ENCODE results near the gene ERP44.

The ERP44 gene

DNA sequence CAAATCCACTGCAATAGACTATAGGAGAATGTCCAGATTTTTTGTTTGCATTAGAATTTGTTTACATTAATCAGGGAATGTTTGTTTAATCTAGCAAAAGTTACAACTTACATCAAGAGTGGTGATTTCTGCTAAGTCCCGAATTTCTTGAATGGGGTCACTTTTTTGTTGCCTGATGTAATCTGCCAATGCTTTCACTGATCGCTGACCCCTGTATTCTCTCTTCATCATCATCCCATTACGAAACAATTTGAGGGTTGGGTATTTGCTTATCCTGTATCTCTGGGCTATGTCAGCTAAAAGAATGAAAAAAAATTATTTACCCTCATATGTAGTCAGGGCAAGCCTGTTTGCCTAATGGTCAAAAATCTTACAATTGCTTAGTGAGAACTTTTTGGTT is 76.9 kb downstream of the ERP44 start:
- TF ChIP-seq, protein P1, sequence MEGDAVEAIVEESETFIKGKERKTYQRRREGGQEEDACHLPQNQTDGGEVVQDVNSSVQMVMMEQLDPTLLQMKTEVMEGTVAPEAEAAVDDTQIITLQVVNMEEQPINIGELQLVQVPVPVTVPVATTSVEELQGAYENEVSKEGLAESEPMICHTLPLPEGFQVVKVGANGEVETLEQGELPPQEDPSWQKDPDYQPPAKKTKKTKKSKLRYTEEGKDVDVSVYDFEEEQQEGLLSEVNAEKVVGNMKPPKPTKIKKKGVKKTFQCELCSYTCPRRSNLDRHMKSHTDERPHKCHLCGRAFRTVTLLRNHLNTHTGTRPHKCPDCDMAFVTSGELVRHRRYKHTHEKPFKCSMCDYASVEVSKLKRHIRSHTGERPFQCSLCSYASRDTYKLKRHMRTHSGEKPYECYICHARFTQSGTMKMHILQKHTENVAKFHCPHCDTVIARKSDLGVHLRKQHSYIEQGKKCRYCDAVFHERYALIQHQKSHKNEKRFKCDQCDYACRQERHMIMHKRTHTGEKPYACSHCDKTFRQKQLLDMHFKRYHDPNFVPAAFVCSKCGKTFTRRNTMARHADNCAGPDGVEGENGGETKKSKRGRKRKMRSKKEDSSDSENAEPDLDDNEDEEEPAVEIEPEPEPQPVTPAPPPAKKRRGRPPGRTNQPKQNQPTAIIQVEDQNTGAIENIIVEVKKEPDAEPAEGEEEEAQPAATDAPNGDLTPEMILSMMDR (IDR thresholded peaks at IDR 0.05), result no peak

DNA sequence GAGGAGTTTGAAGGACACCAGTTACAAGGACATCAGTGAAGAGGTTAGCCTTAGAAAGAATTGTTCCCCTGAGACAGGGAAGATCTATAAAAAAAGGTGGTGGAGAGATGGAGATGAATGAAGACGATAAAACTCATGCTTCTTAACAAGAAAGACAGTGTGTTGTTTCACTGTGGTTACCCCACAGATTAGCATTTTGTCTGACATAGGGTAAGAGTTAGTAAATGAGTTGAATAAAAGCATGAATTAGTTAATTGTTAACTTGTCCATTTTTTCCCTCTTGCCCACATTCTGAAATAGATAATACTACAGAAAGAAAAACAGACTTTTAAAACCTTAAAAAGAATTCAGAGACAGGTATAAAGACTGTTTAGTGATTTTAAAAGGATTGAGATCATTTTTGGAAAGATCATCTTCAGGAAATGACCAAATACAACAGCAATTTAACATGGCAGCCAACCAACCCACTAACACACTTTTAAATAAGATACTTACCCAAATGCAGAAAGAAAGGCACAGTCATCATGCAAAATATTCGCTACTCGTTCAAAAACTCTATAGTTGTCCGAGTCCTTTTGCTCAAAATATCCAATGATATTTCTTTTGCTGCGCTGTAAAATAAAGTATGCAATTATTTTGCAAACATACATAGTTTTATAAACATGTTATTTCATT is 78.5 kb downstream of the ERP44 start:
- TF ChIP-seq, protein P1 (IDR thresholded peaks at IDR 0.05), result no peak

DNA sequence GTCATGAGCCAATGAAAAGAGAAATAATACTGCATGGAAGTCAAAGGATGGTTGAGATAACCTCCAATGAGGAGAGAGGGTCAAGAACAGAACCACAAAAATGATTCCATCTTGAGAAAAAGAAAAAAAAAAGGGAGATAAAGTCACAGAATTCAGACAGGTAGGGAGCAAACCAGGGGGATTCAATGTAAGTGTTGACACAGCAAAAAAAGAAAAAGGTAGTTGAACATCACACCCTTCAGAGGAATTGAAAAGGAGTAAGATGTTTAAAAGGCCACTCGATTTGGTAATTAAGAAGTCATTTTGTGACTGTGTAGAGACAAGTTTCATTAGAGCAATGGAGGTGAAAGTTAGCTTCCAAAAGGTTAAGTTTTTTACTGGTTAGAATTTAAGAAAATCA is 79.3 kb downstream of the ERP44 start:
- TF ChIP-seq, protein P1 (IDR thresholded peaks at IDR 0.05), result no peak

DNA sequence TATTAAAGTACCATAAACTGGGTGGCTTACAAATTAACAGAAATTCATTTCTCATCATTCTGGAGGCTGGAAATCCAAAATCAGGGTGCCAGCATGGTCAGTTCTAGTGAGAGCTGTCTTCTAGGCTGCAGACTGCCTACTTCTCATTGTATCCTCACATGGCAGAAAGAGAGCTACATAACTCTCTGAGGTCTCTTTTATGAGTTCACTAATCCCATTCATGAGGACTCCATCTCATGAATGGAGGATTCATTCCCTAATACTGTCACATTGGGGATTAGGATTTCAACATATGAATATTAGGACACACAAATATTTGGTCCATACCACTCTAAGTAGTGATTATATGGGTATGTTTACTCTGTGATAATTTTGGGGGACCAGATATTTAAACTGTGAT is 84.0 kb downstream of the ERP44 start:
- TF ChIP-seq, protein P1 (IDR thresholded peaks at IDR 0.05), result no peak

DNA sequence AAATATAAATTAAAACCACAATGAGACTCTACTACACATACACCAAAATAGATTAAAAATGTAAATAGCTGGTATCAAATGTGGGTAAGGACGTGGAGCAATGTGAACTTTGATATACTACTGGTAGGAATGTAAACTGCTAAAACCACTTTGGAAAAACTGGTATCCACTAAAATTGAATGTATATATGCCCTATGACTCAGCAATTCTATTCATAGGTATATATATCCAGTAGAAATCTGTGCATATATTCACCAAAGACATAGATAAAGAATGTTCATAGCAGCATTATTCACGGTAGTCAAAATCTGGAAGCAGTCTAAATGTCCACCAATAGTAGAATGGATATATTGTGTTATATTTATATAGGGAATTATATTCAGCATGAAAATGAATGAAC is 85.2 kb downstream of the ERP44 start:
- TF ChIP-seq, protein P1 (IDR thresholded peaks at IDR 0.05), result no peak

DNA sequence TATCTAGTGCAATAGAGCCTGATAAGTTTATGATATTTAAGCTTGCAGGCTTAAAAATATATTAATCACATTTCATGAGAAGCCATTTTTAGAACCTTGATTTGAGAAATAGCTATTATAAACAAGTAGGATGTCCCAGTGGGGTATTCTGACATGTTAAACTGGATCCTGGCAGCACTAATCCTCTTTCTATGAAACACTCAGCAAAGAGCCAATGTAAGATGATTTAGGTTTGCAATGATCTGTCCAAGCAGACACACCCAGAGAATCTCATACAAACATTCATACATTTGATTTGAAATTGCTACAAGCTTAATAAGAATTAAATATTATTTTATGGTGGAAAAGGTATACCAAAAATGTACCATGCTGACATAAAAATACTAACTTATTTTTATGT is 86.5 kb downstream of the ERP44 start:
- TF ChIP-seq, protein P1 (IDR thresholded peaks at IDR 0.05), result no peak

DNA sequence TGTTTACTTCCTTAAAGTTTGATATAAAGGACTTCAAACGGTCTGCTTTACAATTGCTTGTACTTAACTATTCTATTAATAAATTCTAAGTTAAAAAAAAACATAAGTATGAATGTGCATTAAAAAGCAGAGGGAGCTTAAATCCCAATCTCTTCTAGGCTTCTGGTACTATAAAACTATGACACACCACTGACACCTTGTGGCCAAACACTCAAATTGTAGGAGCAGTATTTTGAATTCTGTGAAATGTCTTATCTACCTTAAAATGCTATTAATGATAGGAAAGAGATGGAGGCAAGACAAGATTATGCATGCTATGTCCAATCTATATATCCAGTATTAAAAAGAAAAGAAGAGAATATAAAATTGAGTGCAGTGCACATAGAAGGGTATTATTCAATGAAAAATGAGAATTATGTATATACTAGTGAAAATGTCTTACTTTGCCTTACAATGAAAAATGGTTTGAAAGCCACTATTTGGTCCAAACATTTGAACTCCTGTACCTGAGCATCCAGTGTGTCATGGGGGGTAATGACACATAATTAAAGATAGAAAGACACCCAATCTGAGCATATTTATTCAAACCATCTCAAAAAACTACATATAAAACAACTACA is 87.6 kb downstream of the ERP44 start:
- TF ChIP-seq, protein P1 (IDR thresholded peaks at IDR 0.05), result peak; percentile 77
